Measurements from ENCODE around the gene ANGPT4. TPM values are rescaled to one million over a fixed set of nuclear protein-coding genes. Genes with fewer than 3 reads are reported as not detected.
"Not testable (repeated sequence)": the region's sequence is repeated elsewhere in the genome, so short reads cannot be mapped to it uniquely, and the experiment has no call there.

The ANGPT4 gene
- total and polyA plus RNA-seq, 8 donors = 0.03 to 0.34 (median 0.18) TPM; not detected in 4

GRCh38 chr20:831956-832355 is 84.2 kb downstream of the ANGPT4 start:
- intact Hi-C loops (cut with DNase I) = no loop called here
- 95 to 96% methylated on average over 3 of the region's 3 CpGs for WGBS, 2 donors
- no peak for TF ChIP-seq CTCF (IDR thresholded peaks at IDR 0.05)
- ATAC-seq = no peak
- H3K9me3 ChIP-seq = no peaks in the 10 kb centered on the region
- no peak for FAIRE-seq
- H3K27me3 ChIP-seq = no peaks in the 10 kb centered on the region
- H3K36me3 ChIP-seq = no peaks in the 10 kb centered on the region
- no peak overlapping the region for H3K27ac ChIP-seq
- no peak for DNase-seq
- H3K4me1 ChIP-seq = peaks cover 0 to 13% (median 6%) of the 10 kb centered on the region in 3 donors
- H3K4me3 ChIP-seq = no peak overlapping the region

- Histone ChIP-seq H3K4me3 (no peak overlapping the region), H3K36me3 (no peaks in the 10 kb centered on the region), H3K4me1 (peaks cover 0 to 13% (median 6%) of the 10 kb centered on the region in 3 donors), H3K27ac (no peak overlapping the region), H3K9me3 (no peaks in the 10 kb centered on the region), H3K27me3 (no peaks in the 10 kb centered on the region)
- TF ChIP-seq CTCF (IDR thresholded peaks at IDR 0.05) = no peak
- intact Hi-C loops (cut with DNase I) = no loop called here
- ATAC-seq (no peak), DNase-seq (no peak), FAIRE-seq (no peak)
- 72 to 83% methylated on average over 3 of the region's 3 CpGs for WGBS, 2 donors
Measured at GRCh38 chr20:831251-831650, 84.9 kb downstream of the ANGPT4 start.

DNA sequence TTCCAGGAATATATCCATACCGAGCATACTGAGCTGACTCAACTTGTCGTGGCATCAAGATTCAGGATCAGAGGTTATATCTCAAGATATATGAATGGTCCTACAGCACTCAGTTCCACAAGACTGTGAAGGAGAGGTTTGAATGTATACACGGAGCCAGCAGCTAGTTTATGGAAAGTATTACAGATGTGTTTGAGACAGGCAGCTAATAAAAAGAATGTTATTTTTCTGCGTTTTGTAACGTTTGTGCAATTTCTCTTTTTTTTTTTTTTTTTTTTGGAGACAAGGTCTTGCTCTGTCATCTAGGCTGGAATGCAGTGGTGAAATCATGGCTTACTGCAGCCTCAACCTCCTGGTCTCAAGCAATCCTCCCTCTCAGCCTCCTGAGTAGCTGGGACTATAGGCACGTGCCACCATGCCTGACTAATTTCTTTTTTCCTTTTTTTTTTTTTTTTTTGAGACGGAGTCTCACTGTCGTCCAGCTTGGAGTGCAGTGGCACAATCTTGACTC is 86.1 kb downstream of the ANGPT4 start:
- ATAC-seq = no peak
- no peak for TF ChIP-seq CTCF (IDR thresholded peaks at IDR 0.05)
- Histone ChIP-seq H3K9me3 (no peaks in the 10 kb centered on the region), H3K27ac (no peak overlapping the region), H3K36me3 (no peaks in the 10 kb centered on the region), H3K4me3 (no peak overlapping the region), H3K4me1 (peaks cover 0 to 5% (median 3%) of the 10 kb centered on the region in 3 donors), H3K27me3 (no peaks in the 10 kb centered on the region)
- no peak for FAIRE-seq
- intact Hi-C loops (cut with DNase I) = no loop called here
- 55 to 66% methylated on average over 8 of the region's 8 CpGs for WGBS, 2 donors
- no peak for DNase-seq

- no peak overlapping the region for H3K27ac ChIP-seq
- H3K4me3 ChIP-seq = no peak overlapping the region
- 92 to 94% methylated on average over 2 of the region's 2 CpGs for WGBS, 2 donors
- TF ChIP-seq CTCF (IDR thresholded peaks at IDR 0.05) = no peak
- no peaks in the 10 kb centered on the region for H3K27me3 ChIP-seq
- H3K36me3 ChIP-seq = no peaks in the 10 kb centered on the region
- ATAC-seq (no peak), FAIRE-seq (no peak), DNase-seq (no peak)
- H3K4me1 ChIP-seq = peaks cover 0 to 5% (median 3%) of the 10 kb centered on the region in 3 donors
- no peaks in the 10 kb centered on the region for H3K9me3 ChIP-seq
- intact Hi-C loops (cut with DNase I) = no loop called here
Measured at GRCh38 chr20:829551-829950, 86.6 kb downstream of the ANGPT4 start.

DNA sequence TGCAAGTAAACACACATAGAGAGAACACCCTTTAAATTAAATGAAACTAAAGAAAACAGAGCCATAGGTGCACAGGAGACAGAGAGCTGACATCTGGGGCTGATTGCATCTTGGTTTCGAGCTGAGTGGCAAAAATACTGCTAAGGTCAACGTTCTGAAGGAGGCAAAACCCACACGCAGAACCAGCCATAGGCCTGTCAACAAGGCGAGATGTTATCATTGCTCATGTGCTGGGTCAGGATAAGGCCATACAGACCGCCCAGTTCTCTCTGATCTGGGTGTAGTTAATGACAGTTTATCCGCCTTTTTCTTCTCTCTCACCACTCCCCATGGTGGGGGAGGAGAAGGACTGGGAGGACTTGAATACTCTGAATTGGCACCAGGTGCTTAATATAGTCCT is 87.1 kb downstream of the ANGPT4 start:
- 60 to 68% methylated on average over 6 of the region's 6 CpGs for WGBS, 2 donors
- intact Hi-C loops (cut with DNase I) = no loop called here
- no peaks in the 10 kb centered on the region for H3K9me3 ChIP-seq

GRCh38 chr20:827981-828380 is 88.2 kb downstream of the ANGPT4 start:
- H3K36me3 ChIP-seq; ATAC-seq; H3K4me1 ChIP-seq; H3K4me3 ChIP-seq; FAIRE-seq; H3K27me3 ChIP-seq; H3K9me3 ChIP-seq; H3K27ac ChIP-seq; intact Hi-C loops (cut with DNase I); DNase-seq: not testable (repeated sequence)
- 83 to 87% methylated on average over 8 of the region's 8 CpGs for WGBS, 2 donors

More for the DNA sequence above, 87.1 kb downstream of the ANGPT4 start:
- no peaks in the 10 kb centered on the region for H3K27me3 ChIP-seq
- FAIRE-seq (no peak), ATAC-seq (no peak), DNase-seq (no peak)
- H3K36me3 ChIP-seq = no peaks in the 10 kb centered on the region
- H3K27ac ChIP-seq = no peak overlapping the region
- TF ChIP-seq CTCF (IDR thresholded peaks at IDR 0.05) = no peak
- H3K4me3 ChIP-seq = no peak overlapping the region
- H3K4me1 ChIP-seq = peaks cover 0 to 3% (median 0%) of the 10 kb centered on the region in 3 donors

All from pancreas (tissue), 10 donors.